ENCODE results near the gene APOO. TPM values are rescaled to one million over a fixed set of nuclear protein-coding genes. Genes with fewer than 3 reads are reported as not detected.
A peak's percentile ranks its signal among the peaks of the same experiment; 100 is the strongest.

Gene APOO
- total RNA-seq, 1 donor from 2014 or later = 18.3 TPM

GRCh38 chrX:23787745-23788118, 120.0 kb downstream of the APOO start:
- Mint-ChIP-seq H3K36me3 (ENCODE audit: low read depth, unreplicated experiment) (peaks cover 24% of the 10 kb centered on the region), H3K9me3 (ENCODE audit: unreplicated experiment) (no peaks in the 10 kb centered on the region), H3K27me3 (ENCODE audit: unreplicated experiment) (no peaks in the 10 kb centered on the region), H3K4me1 (ENCODE audit: unreplicated experiment) (peaks cover 23% of the 10 kb centered on the region), H3K27ac (ENCODE audit: unreplicated experiment) (no peak overlapping the region), H3K4me3 (ENCODE audit: unreplicated experiment) (no peak overlapping the region)
- no peak for DNase-seq (ENCODE audit: low spot score)
- no peak for TF ChIP-seq CTCF (IDR thresholded peaks at IDR 0.05; ENCODE audit: unreplicated experiment)

GRCh38 chrX:23786268-23786815, 121.4 kb downstream of the APOO start:
- Mint-ChIP-seq H3K27me3 (ENCODE audit: unreplicated experiment) (no peaks in the 10 kb centered on the region), H3K36me3 (ENCODE audit: low read depth, unreplicated experiment) (peaks cover 24% of the 10 kb centered on the region), H3K27ac (ENCODE audit: unreplicated experiment) (no peak overlapping the region), H3K9me3 (ENCODE audit: unreplicated experiment) (no peaks in the 10 kb centered on the region), H3K4me3 (ENCODE audit: unreplicated experiment) (no peak overlapping the region), H3K4me1 (ENCODE audit: unreplicated experiment) (peaks cover 20% of the 10 kb centered on the region)
- DNase-seq (ENCODE audit: low spot score) = no peak
- TF ChIP-seq CTCF (IDR thresholded peaks at IDR 0.05; ENCODE audit: unreplicated experiment) = no peak

GRCh38 chrX:23785580-23785979, 122.2 kb downstream of the APOO start:
- Mint-ChIP-seq H3K27ac (ENCODE audit: unreplicated experiment) (no peak overlapping the region), H3K27me3 (ENCODE audit: unreplicated experiment) (no peaks in the 10 kb centered on the region), H3K4me3 (ENCODE audit: unreplicated experiment) (peak overlapping the region; percentile 97), H3K9me3 (ENCODE audit: unreplicated experiment) (no peaks in the 10 kb centered on the region), H3K4me1 (ENCODE audit: unreplicated experiment) (peaks cover 20% of the 10 kb centered on the region), H3K36me3 (ENCODE audit: low read depth, unreplicated experiment) (peaks cover 24% of the 10 kb centered on the region)
- DNase-seq (ENCODE audit: low spot score) = no peak
- TF ChIP-seq CTCF (IDR thresholded peaks at IDR 0.05; ENCODE audit: unreplicated experiment) = no peak

DNA sequence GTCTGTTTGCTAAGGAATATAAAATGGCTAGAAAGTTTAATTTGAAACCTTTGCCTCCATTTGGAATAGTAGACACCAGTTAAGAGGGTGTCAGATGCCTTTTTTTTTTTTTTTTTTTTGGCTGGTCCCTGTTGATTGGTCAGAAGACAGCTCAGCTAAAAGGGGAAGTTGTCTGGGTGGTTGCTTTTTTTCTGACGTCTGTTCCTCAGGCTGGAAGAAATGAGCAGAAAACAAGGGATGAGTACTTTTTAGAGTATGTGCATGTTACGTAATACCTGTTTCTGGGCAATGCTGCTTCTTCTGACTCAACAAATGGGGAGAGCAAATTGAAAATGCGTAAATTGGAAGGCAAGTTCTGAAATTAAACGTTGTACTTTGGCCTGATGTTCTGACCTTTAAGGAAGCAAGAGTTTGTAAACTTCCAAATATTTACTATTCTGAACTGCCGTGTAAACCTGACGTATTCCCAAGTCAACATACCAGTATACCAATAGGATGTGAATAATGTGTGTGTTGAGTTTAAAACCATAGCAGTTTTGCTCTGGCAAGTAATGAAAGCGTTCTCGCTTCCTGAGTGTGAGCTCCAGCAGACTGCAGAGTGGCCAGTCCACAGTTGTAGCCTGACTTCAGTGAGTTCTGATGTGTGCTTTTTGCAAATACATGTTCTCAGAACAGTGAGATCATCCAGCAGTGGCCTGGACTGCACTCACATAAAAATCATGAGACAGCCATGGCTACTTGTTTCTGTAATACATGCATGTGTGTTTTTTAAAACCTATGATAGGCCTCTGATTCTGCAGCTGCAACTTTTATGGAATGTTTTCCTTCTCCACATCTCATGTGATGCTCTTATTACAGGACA, 123.0 kb downstream of the APOO start:
- DNase-seq (ENCODE audit: low spot score) = no peak
- peaks cover 20% of the 10 kb centered on the region for H3K4me1 Mint-ChIP-seq (ENCODE audit: unreplicated experiment)
- H3K4me3 Mint-ChIP-seq (ENCODE audit: unreplicated experiment) = peak overlapping the region; percentile 97
- no peaks in the 10 kb centered on the region for H3K27me3 Mint-ChIP-seq (ENCODE audit: unreplicated experiment)
- no peak for TF ChIP-seq CTCF (IDR thresholded peaks at IDR 0.05; ENCODE audit: unreplicated experiment)
- H3K9me3 Mint-ChIP-seq (ENCODE audit: unreplicated experiment) = no peaks in the 10 kb centered on the region
- H3K36me3 Mint-ChIP-seq (ENCODE audit: low read depth, unreplicated experiment) = peaks cover 24% of the 10 kb centered on the region
- no peak overlapping the region for H3K27ac Mint-ChIP-seq (ENCODE audit: unreplicated experiment)
